HG03159 (cell line): ENCODE measurements around the gene DPCD.

ENCODE experiments used
- ATAC-seq: cut with Tn5 transposase; IDR thresholded peaks from one replicate; pipeline ENCODE4 v1.9.1; 2021; ENCODE audit warnings: mild to moderate bottlenecking, moderate library complexity; ENCODE audit not compliant: unreplicated experiment

Gene DPCD

GRCh38 chr10:101587725-101588653 is at the start of gene DPCD, which contains the start of gene POLL:
Gene DPCD, plus strand, starts transcription at chr10:101588321. Its CDS starts 16 bp downstream, at chr10:101588337.
Gene POLL, minus strand, starts transcription at chr10:101588257. Its CDS starts 897 bp downstream, at chr10:101587360.
- peak; percentile 92 for ATAC-seq

DNA sequence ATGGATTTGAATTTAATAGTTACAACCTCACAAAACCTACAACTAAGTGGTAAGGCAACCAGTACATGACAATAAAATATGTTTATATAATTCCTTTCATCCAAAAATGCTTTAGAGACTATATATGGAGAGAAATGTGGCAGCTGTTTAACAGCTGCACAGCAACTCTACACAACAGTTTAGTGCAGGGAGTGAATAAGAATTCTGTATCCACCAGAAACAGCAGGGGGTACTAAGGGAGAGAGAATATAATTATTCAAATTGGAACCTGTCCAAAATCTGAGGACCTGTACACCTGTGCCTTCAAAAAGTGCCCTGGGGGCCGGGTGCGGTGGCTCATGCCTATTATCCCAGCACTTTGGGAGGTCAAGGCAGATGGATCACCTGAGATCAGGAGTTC is 49.7 kb upstream of the DPCD start:
- no peak for ATAC-seq

GRCh38 chr10:101545898-101546297 is 42.2 kb upstream of the DPCD start:
- ATAC-seq, result no peak

GRCh38 chr10:101550965-101551364 is 37.2 kb upstream of the DPCD start:
- no peak for ATAC-seq

GRCh38 chr10:101552442-101552841 is 35.7 kb upstream of the DPCD start:
- no peak for ATAC-seq

DNA sequence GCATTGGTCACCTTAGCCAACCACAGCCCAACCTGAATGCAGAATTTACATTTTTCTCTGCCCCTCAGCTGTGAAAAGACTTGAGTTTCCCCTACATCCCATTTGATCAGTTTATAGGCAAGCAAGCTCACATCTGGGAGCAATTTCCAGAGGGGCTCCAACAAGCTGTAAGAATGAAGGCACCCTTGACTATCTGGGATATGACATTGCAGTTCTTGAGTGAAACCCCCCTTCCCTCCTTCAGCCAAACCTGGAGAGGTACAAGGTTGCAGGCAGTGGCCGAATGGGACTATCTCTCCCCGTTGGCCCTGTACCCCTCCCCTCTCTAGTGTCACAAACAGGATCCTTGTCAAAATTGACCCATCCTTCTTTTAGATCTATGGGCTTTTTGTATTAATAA is 30.6 kb upstream of the DPCD start:
- ATAC-seq, result no peak

GRCh38 chr10:101558204-101558603 is 29.9 kb upstream of the DPCD start:
- ATAC-seq, result no peak

- no peak for ATAC-seq
Observed at GRCh38 chr10:101558671-101559595, 29.2 kb upstream of the DPCD start.

GRCh38 chr10:101559596-101560297 is 28.4 kb upstream of the DPCD start:
- no peak for ATAC-seq

DNA sequence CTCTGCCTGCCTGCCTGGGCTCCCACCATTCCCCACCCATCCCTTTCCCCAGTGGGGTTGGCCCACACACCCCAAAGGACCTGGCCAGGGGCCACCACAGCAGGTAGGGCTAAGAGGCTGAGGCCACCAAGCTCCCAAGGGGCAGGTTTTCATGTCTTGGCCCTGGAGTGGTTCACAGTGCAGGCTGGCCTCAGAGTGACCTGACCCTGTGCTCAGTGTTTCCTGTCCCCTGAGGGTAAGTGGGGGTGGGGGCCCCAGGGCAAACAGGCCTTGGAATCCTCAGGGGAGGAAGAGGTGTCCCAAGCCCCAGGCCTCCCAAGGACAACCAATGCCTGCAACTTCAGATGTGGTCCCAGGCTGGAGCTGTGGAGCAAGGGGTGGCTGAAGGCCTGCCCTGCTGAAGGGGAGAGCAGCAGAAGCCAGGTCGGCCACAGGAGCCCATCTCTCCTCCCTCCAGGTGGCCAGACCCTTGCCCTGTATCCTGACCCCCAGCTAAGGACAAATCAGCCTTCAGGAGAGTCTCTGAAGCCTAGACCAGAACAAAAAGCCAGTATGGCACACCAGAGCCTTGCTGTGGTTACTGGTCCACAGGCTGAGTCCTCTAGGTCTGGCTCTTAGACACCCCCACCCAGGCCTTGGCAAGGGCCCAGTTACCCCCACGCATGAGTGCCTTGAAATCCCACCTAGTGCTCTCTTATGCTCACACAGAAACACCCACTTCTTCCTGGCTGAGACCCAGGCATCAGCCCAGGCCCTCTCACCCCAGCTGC is 27.6 kb upstream of the DPCD start:
- ATAC-seq, result no peak

DNA sequence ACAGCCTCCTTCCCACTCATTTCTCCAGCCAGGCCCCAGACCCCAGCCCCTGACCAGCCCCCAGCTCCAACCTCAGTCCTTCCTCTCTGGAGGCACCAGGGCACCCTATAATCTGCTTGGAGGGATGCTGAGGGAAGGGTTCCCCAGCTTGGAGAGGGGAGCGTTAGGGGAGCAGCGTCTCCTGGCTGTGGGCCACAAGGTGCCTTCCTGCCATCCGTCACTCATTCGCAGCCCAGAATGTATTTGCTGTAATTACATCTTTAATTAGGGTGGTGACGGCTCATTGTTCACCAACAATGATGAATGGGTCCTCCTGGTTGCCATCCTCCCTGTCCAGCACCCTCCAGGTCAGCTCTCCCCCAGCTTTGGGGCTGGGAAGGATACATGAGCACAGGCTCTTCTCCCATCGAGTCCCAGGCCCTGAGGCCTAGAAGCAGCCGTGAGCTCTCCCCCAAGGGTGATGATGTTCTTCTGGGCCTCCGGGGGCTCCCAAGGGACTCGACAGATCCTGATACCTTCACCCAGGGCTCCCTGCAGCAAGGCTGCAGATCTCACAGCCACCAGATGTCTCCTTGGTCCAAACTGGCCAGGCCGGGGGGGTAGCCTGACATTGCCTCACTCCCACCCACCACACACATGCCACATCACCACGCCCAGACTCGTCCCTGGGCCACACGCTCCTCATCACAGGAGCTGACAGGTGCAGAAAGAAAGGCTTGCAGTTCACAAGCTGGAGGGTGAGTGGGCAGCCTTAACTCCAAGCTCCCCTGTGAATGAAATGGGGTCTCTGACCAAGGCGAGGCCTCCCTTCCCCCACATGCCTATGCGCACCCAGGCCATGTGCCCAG is 26.8 kb upstream of the DPCD start:
- no peak for ATAC-seq

DNA sequence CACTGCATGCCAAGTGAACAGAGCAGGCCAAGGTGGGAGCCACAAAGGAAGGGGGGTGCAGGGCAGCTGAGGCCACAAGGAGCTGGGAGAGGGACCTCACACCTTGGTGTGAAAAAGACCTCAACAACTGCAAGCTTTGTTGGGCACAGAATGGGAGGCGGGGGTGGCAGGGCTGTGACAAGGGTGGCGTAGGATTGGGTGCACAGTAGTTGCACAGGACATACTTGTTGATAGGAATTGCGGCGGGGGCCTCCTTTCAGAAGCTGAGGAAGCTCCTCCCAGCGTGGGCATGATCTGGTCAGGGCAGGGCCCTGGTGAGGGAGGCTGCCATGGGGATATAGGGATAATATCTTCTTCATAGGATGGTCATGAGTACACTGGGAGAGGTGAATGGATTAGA is 25.9 kb upstream of the DPCD start:
- no peak for ATAC-seq

DNA sequence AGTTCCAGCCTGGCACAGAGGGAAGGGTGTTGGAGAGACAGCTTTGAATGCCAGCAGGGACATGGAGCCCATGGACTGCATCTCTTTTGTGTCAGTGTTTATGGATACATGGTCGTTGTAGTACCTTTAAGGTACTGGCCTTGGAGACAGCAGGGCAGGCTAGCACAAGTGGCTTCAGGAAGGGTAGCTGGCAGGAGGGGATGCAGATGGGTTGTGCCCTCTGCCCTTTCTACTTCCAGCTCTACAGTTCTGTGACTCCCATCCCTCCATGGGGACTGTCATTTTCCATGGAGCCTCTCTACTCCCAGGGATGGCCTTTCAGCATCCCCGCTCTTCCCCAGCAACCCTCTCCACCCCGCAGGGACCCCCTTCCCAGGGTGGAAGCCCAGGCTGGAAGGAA is 25.1 kb upstream of the DPCD start:
- ATAC-seq, result no peak

GRCh38 chr10:101563497-101564040 is 24.6 kb upstream of the DPCD start:
- no peak for ATAC-seq

DNA sequence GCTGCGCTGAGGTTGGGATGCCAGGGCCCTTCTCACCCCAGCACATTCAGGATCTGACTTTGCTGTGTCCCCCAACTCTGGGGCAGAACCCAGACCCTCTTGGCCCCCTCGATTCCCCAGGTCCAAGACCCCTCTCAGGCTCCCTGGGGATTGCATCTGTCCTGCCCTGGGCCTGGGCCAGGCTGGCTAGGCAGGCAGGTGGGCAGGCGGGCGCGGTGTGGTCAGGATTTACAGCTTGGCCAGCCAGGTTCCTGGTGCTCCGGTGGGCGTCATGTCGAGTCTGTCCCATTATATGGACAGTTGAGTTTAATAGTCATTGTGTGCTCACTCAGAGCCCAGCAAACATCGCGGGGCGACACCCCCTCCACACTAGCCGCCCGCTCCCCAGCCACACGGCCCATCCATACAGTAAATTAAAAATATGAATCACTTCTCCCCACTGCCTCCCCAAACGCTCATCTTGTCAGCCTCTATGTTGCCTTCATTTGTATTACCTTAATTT is 23.6 kb upstream of the DPCD start:
- no peak for ATAC-seq

DNA sequence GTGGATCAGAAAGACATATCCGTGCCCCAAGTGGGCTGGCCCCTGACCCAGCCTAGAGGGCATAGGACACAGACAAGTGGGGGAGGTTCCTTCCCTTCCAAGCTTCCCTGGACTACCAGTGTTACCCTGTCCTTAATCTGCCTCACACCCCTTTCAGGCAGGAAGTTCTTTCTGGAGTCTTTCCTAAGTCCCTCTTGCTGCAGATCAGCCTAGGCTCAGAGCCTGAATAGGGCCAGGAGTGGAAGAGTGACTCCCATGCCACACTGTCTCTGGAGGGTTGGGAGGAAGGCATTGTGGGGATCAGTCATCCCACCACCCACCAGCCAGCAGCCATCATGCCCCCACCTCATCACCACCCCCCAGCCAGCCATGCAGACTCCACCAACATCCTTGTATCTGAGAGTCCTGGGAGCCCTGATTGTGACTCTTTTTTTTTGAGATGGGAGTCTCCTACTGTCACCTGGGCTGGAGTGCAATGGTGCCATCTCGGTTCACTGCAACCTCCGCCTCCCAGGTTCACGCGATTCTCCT is 22.7 kb upstream of the DPCD start:
- ATAC-seq, result no peak

DNA sequence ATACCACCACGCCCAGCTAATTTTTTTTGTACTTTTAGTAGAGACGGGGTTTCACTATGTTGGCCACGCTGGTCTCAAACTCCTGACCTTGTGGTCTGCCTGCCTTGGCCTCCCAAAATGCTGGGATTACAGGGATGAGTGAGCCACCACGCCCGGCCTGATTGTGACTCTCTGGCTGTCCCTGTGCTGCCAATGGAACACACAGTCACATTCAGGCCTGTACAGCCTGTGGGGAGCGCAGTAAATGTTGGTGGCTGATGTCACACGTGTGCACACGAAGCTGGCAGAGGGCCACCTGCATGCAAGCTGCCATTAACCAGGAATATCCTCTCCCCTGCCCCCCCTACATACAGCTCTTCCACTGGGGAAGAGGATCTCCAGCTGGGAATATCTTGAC is 22.2 kb upstream of the DPCD start:
- no peak for ATAC-seq

DNA sequence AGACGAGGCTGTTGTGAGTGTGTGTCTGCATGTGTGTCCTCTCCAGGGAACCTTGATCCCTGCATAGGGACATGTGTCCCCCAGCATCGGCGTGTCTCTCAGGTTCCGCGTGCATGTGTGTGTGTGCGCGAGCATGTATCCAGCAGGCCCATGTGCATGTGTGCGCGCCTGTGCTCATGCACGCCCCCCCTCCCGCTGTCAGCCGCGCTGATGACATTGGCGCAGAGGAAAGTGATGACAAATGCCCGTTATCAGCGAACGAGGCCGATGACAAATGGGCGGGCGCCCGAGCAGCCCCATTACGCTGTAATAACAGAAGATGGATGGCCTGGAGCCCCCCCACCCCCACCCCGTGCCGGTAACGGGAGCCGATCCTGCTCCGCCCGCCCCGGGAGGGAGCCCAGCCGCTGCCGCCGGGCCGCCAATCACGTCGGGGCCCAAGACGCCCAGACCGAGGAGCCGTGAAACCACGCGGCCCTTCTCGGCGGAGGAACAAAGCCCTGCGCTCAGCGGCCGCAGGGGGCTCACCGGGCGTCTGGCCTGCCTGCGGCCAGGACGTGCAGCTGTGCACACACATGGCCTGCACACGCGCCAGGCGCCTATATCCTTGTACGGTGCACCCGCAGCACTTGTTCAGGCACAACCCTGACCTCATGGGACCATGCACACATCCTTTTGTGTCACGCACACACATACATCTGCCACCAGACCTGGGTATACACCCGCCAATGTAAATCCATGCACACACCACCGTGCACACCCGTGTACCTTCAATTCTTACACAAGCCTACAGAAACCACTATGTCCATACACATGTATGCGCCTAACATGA is 21.6 kb upstream of the DPCD start:
- no peak for ATAC-seq
